Subcutaneous adipose tissue (tissue), 4 donors: ENCODE results near the gene CDR2L. TPM values are rescaled to one million over a fixed set of nuclear protein-coding genes. Genes with fewer than 3 reads are reported as not detected.

Experiments
- total RNA-seq, 4 donors: library from RNA; depleted of rRNA; stranded (reverse); fragments of >200 nt; gene quantifications; one replicate each; pipeline ENCODE4 v1.1.0, GENCODE V29; 2016
- TF ChIP-seq, protein P1 (sequence below): fragments of 450-650 bp; IDR thresholded peaks from one replicate; pipeline ENCODE4 v1.5.1; 2016; ENCODE audit warnings: low read depth, mild to moderate bottlenecking, control low read depth, antibody characterized with exemption, moderate library complexity

The CDR2L gene
- total RNA-seq, 4 donors from 2014 or later: 5.1 to 8.5 (median 5.9) TPM

- TF ChIP-seq, protein P1, sequence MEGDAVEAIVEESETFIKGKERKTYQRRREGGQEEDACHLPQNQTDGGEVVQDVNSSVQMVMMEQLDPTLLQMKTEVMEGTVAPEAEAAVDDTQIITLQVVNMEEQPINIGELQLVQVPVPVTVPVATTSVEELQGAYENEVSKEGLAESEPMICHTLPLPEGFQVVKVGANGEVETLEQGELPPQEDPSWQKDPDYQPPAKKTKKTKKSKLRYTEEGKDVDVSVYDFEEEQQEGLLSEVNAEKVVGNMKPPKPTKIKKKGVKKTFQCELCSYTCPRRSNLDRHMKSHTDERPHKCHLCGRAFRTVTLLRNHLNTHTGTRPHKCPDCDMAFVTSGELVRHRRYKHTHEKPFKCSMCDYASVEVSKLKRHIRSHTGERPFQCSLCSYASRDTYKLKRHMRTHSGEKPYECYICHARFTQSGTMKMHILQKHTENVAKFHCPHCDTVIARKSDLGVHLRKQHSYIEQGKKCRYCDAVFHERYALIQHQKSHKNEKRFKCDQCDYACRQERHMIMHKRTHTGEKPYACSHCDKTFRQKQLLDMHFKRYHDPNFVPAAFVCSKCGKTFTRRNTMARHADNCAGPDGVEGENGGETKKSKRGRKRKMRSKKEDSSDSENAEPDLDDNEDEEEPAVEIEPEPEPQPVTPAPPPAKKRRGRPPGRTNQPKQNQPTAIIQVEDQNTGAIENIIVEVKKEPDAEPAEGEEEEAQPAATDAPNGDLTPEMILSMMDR: no peak
Observed at GRCh38 chr17:75033346-75034235, 46.2 kb downstream of the CDR2L start.

- TF ChIP-seq, protein P1: no peak
Observed at GRCh38 chr17:75034236-75034908, 46.9 kb downstream of the CDR2L start.

DNA sequence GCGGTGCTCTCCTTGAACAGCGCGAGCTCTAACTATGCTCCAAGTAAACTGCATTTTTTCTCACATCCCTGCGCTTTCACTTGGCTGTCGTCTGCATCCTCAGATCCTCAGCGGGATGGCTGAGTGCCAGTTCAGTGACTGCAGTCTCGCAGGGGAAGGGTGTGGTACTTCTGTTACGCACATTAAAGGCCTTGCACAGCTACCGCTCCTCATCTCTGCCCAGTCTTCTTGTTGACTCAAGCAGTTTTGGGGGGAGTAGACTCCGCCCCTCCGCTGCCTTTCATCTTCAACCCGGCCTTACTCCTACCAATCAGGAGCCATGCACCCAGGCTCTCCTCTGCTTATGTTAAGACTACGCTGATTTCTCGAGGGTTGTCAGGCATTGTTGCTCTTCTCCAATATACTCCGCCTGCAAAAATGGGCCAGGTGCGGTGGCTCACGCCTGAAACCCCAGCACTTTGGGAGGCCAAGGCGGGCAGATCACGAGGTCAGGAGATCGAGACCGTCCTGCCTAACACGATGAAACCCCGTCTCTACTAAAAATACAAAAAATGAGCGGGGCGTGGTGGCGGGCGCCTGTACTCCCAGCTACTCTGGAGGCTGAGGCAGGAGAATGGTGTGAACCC, 49.3 kb downstream of the CDR2L start:
- TF ChIP-seq, protein P1: no peak

GRCh38 chr17:75039238-75039637, 51.8 kb downstream of the CDR2L start:
- TF ChIP-seq, protein P1: no peak

DNA sequence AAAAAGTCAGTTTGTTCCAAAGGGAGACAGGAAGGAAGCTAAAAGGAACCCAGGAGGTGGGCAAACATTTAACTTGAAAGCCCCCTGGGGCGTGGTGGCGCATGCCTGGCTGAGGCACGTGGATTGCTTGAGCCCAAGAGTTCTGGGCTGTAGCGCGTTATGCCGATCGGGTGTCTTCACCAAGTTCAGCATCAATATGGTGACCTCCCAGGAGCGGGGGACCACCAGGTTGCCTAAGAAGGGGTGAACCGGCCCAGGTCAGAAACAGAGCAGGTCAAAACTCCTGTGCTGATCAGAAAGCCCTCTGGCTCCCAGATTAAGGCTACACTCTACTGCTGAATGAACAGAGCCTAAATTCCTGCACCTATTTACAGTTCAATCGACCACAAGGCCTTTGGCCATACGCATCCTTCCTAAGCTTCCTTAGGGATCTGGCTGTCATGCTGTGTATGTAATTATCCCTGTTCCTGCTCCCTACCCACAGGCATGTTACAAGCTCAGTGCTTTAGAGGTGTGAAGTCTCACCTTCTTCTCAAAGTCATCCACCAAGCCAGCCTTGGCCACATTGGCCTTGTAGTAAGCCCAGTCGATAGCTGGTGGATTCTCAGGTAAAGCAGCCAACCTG, 54.3 kb downstream of the CDR2L start:
- TF ChIP-seq, protein P1: no peak

- TF ChIP-seq, protein P1: no peak
Observed at GRCh38 chr17:75044716-75045115, 57.3 kb downstream of the CDR2L start.
